ENCODE data around the gene GSTT4.
"Not testable (repeated sequence)": the region's sequence is repeated elsewhere in the genome, so short reads cannot be mapped to it uniquely, and the experiment has no call there.

GRCh38 chr22:23999779-24000178 is 5.5 kb downstream of the GSTT4 start:
- TF ChIP-seq CTCF, EZH2 (IDR thresholded peaks at IDR 0.05): not testable (repeated sequence)
